ENCODE data around the gene ANXA3. TPM values are rescaled to one million over a fixed set of nuclear protein-coding genes. Genes with fewer than 3 reads are reported as not detected.

Gene ANXA3
- total RNA-seq, 3 donors from 2014 or later, result 37.6 to 170 (median 95.7) TPM

DNA sequence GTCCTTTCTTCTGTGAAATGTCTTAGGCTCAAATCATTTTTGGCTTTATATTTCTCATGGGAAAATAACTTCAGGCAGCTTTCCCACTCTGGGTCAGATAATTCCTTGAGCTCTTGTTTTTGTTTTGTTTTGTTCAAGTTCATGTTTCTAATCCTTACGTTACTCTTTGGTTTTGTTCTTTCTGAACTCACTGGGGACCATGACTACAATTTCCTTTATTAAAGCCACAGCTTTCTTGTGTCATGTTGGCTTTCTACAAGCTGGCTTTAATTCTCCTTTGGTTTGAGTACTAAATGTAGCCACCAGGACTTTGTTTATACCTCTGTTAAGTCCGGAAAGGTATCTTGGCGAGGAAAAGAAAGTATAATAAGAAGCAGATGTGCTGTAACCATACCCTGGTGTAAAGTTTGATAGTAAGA, 30.8 kb upstream of the ANXA3 start:
- Histone ChIP-seq H3K4me3 (no peak overlapping the region), H3K4me1 (no peaks in the 10 kb centered on the region), H3K27ac (no peak overlapping the region), H3K27me3 (no peaks in the 10 kb centered on the region), H3K36me3 (no peaks in the 10 kb centered on the region), H3K9me3 (no peaks in the 10 kb centered on the region)
- intact Hi-C loops (cut with DNase I; ENCODE audit: low total_unique reads), result no loop called here
- TF ChIP-seq CTCF (IDR thresholded peaks at IDR 0.05), result no peak
- TF ChIP-seq POLR2A (IDR thresholded peaks at IDR 0.05), result no peak
- TF ChIP-seq POLR2AphosphoS5 (IDR thresholded peaks at IDR 0.05), result no peak
- no peak for DNase-seq (ENCODE audit: low spot score in 2 of 2)

DNA sequence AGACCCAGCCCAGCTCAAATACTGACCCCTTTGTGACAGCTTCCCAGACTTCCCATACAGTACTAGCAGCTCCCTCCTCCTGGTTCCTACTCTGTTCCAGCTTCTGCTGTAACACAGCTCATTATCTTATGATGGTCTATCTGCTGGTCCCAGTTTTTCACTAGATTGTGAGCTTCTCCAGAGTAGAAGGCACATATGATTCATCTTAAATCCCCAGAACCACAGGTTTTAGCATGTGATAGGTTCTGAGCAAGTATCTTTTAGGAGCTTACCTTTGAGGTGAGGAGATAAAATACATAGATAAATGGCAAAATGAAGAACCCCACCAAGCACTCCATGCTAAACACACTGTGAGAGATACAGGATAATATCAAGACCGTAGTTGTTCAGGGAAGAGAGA, 27.6 kb upstream of the ANXA3 start:
- H3K27me3 ChIP-seq, result no peaks in the 10 kb centered on the region
- no peaks in the 10 kb centered on the region for H3K36me3 ChIP-seq
- H3K9me3 ChIP-seq, result no peaks in the 10 kb centered on the region
- TF ChIP-seq POLR2A (IDR thresholded peaks at IDR 0.05) (no peak), POLR2AphosphoS5 (IDR thresholded peaks at IDR 0.05) (no peak), CTCF (IDR thresholded peaks at IDR 0.05) (no peak)
- intact Hi-C loops (cut with DNase I; ENCODE audit: low total_unique reads), result no loop called here
- H3K4me1 ChIP-seq, result no peaks in the 10 kb centered on the region
- H3K4me3 ChIP-seq, result no peak overlapping the region
- DNase-seq (ENCODE audit: low spot score in 2 of 2), result no peak
- H3K27ac ChIP-seq, result no peak overlapping the region

GRCh38 chr4:78525559-78525958, 26.0 kb upstream of the ANXA3 start:
- Histone ChIP-seq H3K36me3 (no peaks in the 10 kb centered on the region), H3K27me3 (no peaks in the 10 kb centered on the region), H3K9me3 (no peaks in the 10 kb centered on the region), H3K4me3 (no peak overlapping the region), H3K27ac (no peak overlapping the region), H3K4me1 (no peaks in the 10 kb centered on the region)
- TF ChIP-seq CTCF (IDR thresholded peaks at IDR 0.05), result no peak
- TF ChIP-seq POLR2AphosphoS5 (IDR thresholded peaks at IDR 0.05), result no peak
- TF ChIP-seq POLR2A (IDR thresholded peaks at IDR 0.05), result no peak
- DNase-seq (ENCODE audit: low spot score in 2 of 2), result no peak
- intact Hi-C loops (cut with DNase I; ENCODE audit: low total_unique reads), result no loop called here

- no peaks in the 10 kb centered on the region for H3K4me1 ChIP-seq
- no peaks in the 10 kb centered on the region for H3K36me3 ChIP-seq
- no peaks in the 10 kb centered on the region for H3K27me3 ChIP-seq
- DNase-seq (ENCODE audit: low spot score in 2 of 2), result no peak
- no peak for TF ChIP-seq POLR2AphosphoS5 (IDR thresholded peaks at IDR 0.05)
- no peak for TF ChIP-seq CTCF (IDR thresholded peaks at IDR 0.05)
- TF ChIP-seq POLR2A (IDR thresholded peaks at IDR 0.05), result no peak
- no peaks in the 10 kb centered on the region for H3K9me3 ChIP-seq
- H3K4me3 ChIP-seq, result no peak overlapping the region
- intact Hi-C loops (cut with DNase I; ENCODE audit: low total_unique reads), result no loop called here
- H3K27ac ChIP-seq, result no peak overlapping the region
Observed at GRCh38 chr4:78527103-78527502, 24.5 kb upstream of the ANXA3 start.

DNA sequence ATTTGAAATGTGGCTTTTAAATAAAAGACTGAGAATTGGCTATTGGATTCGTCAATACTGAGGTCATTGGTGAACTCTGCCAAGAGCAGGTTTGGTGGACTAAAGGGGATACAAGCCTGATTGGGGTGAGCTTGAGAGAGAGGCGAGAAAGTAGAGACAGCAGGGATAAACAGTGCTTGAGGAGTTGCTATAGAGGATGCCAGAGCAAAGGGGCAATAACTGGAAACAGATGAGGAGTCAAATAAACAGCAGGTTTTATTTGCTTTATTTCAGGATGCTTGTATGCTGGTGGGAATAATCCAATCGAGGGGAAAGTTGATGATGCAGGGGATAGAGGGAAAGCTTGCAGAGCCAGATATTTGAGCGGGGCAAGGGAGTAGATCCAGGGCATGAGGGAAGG, 24.0 kb upstream of the ANXA3 start:
- Histone ChIP-seq H3K9me3 (no peaks in the 10 kb centered on the region), H3K27me3 (no peaks in the 10 kb centered on the region), H3K4me3 (no peak overlapping the region), H3K36me3 (no peaks in the 10 kb centered on the region), H3K27ac (no peak overlapping the region), H3K4me1 (no peaks in the 10 kb centered on the region)
- no peak for DNase-seq (ENCODE audit: low spot score in 2 of 2)
- TF ChIP-seq POLR2AphosphoS5 (IDR thresholded peaks at IDR 0.05) (no peak), CTCF (IDR thresholded peaks at IDR 0.05) (no peak), POLR2A (IDR thresholded peaks at IDR 0.05) (no peak)
- intact Hi-C loops (cut with DNase I; ENCODE audit: low total_unique reads), result no loop called here

Measured in breast epithelium (tissue), 4 donors.